ENCODE results near the gene PIAS2. TPM values are rescaled to one million over a fixed set of nuclear protein-coding genes. Genes with fewer than 3 reads are reported as not detected.

Gene PIAS2
- total RNA-seq, 6 experiments from 2014 or later, result 8.3 to 21.8 (median 13.3) TPM

GRCh38 chr18:46903406-46903805 is 13.9 kb downstream of the PIAS2 start:
- H3K27me3 ChIP-seq, result no peaks in the 10 kb centered on the region
- H3K27ac ChIP-seq, result no peak overlapping the region
- DNase-seq, result no peak
- H3K4me1 ChIP-seq, result no peaks in the 10 kb centered on the region
- TF ChIP-seq, protein P1, sequence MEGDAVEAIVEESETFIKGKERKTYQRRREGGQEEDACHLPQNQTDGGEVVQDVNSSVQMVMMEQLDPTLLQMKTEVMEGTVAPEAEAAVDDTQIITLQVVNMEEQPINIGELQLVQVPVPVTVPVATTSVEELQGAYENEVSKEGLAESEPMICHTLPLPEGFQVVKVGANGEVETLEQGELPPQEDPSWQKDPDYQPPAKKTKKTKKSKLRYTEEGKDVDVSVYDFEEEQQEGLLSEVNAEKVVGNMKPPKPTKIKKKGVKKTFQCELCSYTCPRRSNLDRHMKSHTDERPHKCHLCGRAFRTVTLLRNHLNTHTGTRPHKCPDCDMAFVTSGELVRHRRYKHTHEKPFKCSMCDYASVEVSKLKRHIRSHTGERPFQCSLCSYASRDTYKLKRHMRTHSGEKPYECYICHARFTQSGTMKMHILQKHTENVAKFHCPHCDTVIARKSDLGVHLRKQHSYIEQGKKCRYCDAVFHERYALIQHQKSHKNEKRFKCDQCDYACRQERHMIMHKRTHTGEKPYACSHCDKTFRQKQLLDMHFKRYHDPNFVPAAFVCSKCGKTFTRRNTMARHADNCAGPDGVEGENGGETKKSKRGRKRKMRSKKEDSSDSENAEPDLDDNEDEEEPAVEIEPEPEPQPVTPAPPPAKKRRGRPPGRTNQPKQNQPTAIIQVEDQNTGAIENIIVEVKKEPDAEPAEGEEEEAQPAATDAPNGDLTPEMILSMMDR (IDR thresholded peaks at IDR 0.05), result no peak
- TF ChIP-seq POLR2A (IDR thresholded peaks at IDR 0.05), result no peak
- no peak for ATAC-seq
- 91% methylated on average over 3 of the region's 3 CpGs for WGBS (ENCODE audit: insufficient coverage, low coverage, low lambda C conversion rate, missing lambda C conversion rate)
- H3K9me3 ChIP-seq, result no peaks in the 10 kb centered on the region
- H3K4me3 ChIP-seq, result no peak overlapping the region
- intact Hi-C loops (cut with DNase I), result no loop called here
- no peaks in the 10 kb centered on the region for H3K36me3 ChIP-seq

DNA sequence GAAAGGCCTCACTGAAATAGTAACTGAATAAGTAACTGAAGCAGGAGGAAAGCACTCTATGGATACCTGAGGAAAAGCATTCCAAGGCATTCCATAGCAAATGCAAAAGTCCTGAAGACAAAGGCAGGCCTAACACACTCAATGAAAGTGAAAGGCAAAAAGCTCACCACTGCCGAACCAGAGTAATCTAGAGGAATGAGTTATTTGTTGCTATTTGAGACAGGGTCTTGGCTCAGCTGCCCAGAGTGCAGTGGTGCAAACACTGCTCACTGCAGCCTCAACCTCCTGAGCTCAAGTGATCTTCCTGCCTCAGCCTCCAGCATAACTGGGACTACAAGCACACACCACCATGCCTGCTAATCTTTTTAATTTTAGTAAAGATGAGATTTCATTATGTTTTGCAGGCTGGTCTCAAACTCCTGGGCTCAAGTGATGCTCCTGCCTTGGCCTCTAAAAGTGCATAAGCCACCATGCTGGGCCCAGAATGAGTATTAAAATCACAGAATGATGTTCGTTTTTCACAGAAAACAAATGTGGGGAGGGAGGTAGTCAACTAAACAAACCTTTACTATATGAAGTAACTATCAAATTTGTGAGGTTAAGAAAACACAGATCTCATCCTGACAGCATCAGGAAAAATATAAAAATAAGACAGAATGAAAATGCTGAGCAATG is 17.9 kb downstream of the PIAS2 start:
- ATAC-seq (no peak), DNase-seq (no peak)
- H3K27ac ChIP-seq, result no peak overlapping the region
- 90% methylated on average over 1 of the region's 2 CpGs for WGBS (ENCODE audit: insufficient coverage, low coverage, low lambda C conversion rate, missing lambda C conversion rate)
- intact Hi-C loops (cut with DNase I), result no loop called here
- H3K27me3 ChIP-seq, result no peaks in the 10 kb centered on the region
- no peaks in the 10 kb centered on the region for H3K9me3 ChIP-seq
- H3K4me1 ChIP-seq, result no peaks in the 10 kb centered on the region
- no peaks in the 10 kb centered on the region for H3K36me3 ChIP-seq
- no peak overlapping the region for H3K4me3 ChIP-seq
- TF ChIP-seq, protein P1 (IDR thresholded peaks at IDR 0.05), result no peak
- TF ChIP-seq POLR2A (IDR thresholded peaks at IDR 0.05), result no peak

DNA sequence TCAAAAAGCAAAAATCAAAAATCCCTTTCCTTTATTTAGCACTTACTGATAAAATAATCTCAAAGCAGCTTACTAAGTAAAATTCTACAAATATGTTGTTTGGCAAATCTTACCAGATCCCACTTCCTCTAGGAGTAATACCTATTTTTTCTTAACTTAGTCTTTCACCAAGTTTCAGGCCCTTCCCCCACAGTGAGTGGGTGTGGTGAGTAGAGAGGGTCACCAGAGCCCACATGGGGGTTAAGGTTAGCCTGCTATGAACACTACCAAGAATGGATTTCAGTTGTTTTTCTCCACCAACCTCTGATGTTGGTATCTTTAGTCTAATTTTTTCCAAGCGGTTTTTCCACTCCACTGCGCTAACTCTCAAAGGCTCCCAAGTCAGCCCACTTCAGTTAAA is 23.2 kb downstream of the PIAS2 start:
- no peaks in the 10 kb centered on the region for H3K27me3 ChIP-seq
- ATAC-seq (no peak), DNase-seq (no peak)
- intact Hi-C loops (cut with DNase I), result no loop called here
- no peak overlapping the region for H3K27ac ChIP-seq
- no peaks in the 10 kb centered on the region for H3K4me1 ChIP-seq
- TF ChIP-seq, protein P1 (IDR thresholded peaks at IDR 0.05), result no peak
- no peak for TF ChIP-seq POLR2A (IDR thresholded peaks at IDR 0.05)
- 97% methylated on average over 2 of the region's 2 CpGs for WGBS (ENCODE audit: insufficient coverage, low coverage, low lambda C conversion rate, missing lambda C conversion rate)
- no peak overlapping the region for H3K4me3 ChIP-seq
- peaks cover 0 to 3% (median 0%) of the 10 kb centered on the region in 4 donors for H3K36me3 ChIP-seq
- H3K9me3 ChIP-seq, result peaks cover 0 to 3% (median 0%) of the 10 kb centered on the region in 4 donors

- intact Hi-C loops (cut with DNase I), result no loop called here
- Histone ChIP-seq H3K27me3 (no peaks in the 10 kb centered on the region), H3K4me1 (no peaks in the 10 kb centered on the region), H3K36me3 (peaks cover 0 to 6% (median 0%) of the 10 kb centered on the region in 4 donors), H3K4me3 (no peak overlapping the region), H3K27ac (no peak overlapping the region), H3K9me3 (peaks cover 0 to 4% (median 2%) of the 10 kb centered on the region in 4 donors)
- DNase-seq (no peak), ATAC-seq (no peak)
- 82% methylated on average over 1 of the region's 1 CpG for WGBS (ENCODE audit: insufficient coverage, low coverage, low lambda C conversion rate, missing lambda C conversion rate)
- TF ChIP-seq, protein P1 (IDR thresholded peaks at IDR 0.05), result no peak
- no peak for TF ChIP-seq POLR2A (IDR thresholded peaks at IDR 0.05)
Observed at GRCh38 chr18:46893360-46893759, 23.9 kb downstream of the PIAS2 start.
